ENCODE data around the gene ZNF804B.

The ZNF804B gene

DNA sequence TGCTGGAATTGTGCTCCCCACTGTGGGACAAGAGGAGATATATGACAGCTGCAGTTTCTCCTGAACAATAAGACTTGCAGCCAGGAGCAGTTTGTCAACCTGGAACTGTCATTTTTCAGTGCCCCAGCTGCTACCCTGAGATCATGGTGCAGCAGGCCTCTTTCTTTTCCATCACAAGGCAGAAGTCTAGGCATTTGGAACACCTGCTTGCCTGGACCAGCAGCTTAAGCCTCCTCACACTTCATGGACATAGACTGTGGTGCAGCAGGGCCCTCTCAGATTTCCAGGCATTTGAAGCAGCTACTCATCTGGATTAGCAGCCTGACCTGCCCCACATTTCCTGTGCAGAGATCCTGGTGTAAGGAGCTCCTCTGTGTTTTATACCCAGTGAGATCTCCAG is 486.7 kb downstream of the ZNF804B start:
- H3K27ac ChIP-seq: no peak overlapping the region
- TF ChIP-seq ZFX (IDR thresholded peaks at IDR 0.05; ENCODE audit: borderline replicate concordance): no peak
- TF ChIP-seq, protein P1, sequence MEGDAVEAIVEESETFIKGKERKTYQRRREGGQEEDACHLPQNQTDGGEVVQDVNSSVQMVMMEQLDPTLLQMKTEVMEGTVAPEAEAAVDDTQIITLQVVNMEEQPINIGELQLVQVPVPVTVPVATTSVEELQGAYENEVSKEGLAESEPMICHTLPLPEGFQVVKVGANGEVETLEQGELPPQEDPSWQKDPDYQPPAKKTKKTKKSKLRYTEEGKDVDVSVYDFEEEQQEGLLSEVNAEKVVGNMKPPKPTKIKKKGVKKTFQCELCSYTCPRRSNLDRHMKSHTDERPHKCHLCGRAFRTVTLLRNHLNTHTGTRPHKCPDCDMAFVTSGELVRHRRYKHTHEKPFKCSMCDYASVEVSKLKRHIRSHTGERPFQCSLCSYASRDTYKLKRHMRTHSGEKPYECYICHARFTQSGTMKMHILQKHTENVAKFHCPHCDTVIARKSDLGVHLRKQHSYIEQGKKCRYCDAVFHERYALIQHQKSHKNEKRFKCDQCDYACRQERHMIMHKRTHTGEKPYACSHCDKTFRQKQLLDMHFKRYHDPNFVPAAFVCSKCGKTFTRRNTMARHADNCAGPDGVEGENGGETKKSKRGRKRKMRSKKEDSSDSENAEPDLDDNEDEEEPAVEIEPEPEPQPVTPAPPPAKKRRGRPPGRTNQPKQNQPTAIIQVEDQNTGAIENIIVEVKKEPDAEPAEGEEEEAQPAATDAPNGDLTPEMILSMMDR (IDR thresholded peaks at IDR 0.05): no peak

DNA sequence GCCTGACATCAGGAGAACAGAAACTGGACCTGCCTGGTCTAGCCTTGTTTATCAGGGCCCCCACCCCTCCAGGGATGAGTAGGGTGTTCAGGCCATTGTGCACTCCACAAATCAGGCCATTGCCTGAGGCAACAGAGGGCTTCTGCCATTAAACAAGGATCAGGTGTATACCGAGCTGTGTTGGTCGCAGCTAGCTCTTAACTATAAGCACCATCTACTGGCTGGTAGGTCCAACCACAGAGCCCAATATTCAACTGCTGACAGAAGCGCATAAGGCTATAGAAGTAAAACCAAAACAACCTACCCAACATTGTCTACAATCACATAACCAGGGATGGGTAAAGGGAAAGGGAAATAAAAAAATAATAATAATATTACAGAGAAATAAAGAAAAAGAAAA is 487.7 kb downstream of the ZNF804B start:
- TF ChIP-seq, protein P1 (IDR thresholded peaks at IDR 0.05): no peak
- no peak for TF ChIP-seq ZFX (IDR thresholded peaks at IDR 0.05; ENCODE audit: borderline replicate concordance)

DNA sequence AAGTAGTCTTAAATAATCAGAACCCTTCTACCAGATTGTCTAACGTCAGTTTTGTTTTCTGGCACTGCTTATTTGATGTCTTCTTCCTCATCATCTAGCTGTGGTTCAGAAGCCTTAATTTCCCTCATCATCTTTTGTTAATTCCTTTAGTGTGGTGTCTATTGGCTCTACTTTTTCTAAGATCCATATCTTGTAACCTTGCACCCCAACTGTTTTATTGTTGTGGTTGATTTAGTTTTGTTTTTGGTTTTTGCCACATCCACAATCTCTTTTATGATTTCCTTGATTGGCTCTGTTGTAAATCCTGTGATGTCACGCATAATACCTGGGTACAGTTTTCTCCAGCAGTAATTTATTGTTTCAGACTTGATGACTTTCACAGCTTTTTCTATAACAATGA is 499.6 kb downstream of the ZNF804B start:
- TF ChIP-seq ZFX (IDR thresholded peaks at IDR 0.05; ENCODE audit: borderline replicate concordance): no peak
- TF ChIP-seq, protein P1 (IDR thresholded peaks at IDR 0.05): no peak
- H3K27ac ChIP-seq: no peak overlapping the region

More for the DNA sequence above, 487.7 kb downstream of the ZNF804B start:
- no peak overlapping the region for H3K27ac ChIP-seq

DNA sequence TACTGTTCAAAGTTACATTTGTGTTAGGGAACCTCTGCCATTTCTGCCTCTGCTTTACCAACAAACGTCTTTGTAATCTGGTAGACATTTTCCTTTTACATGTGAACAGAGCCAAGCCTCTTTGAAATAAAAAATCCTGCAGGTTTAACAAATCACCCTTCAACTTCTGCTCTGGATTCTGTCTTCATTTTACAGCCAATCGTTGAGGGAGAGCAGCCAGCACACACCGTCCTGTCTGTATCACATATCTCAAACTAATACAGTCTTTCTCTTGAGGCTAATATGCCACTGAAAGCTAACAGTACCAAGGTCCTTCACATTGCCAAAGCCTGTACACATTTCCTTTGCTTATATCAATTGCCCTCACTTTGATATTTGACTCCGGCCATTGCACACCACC is 504.6 kb downstream of the ZNF804B start:
- no peak overlapping the region for H3K27ac ChIP-seq
- TF ChIP-seq ZFX (IDR thresholded peaks at IDR 0.05; ENCODE audit: borderline replicate concordance): no peak
- TF ChIP-seq, protein P1 (IDR thresholded peaks at IDR 0.05): no peak

DNA sequence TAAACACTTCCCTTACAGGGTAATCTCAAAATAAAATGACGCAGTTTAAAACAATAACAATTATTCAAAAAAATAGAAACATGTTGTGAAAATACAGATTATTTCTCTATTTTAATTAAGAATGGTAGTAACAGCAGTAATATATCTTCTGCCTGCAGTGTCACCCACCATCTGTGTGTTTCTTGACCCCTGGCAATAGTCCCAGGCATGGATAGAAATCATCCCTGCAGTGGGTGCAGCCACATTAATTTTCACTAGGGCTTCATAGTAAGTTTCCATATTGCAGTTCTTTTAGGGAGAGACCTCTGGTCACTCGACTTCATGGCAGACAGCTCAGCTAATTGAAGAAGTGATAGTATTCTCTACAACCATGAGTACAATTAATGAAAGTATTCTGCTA is 506.1 kb downstream of the ZNF804B start:
- no peak overlapping the region for H3K27ac ChIP-seq
- TF ChIP-seq ZFX (IDR thresholded peaks at IDR 0.05; ENCODE audit: borderline replicate concordance): no peak
- TF ChIP-seq, protein P1 (IDR thresholded peaks at IDR 0.05): no peak

DNA sequence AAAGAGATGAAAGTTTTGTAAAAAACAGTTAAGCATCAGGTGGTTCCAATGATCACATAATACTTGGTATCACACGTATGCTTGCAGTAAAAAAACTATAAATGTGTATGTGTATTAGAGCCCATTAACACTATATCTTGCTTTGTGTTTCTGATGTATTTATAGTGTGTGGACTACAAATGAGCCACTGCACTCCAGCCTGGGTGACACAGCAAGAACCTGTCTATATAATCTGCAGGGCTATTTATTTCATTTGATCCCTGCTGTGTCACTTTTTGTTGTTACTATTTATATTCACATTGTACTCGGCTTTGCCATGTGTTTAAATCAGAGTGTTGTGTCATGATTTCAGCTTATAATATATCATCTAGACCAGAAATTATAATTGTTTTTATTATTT is 523.8 kb downstream of the ZNF804B start:
- TF ChIP-seq, protein P1 (IDR thresholded peaks at IDR 0.05): no peak
- TF ChIP-seq ZFX (IDR thresholded peaks at IDR 0.05; ENCODE audit: borderline replicate concordance): no peak
- no peak overlapping the region for H3K27ac ChIP-seq

DNA sequence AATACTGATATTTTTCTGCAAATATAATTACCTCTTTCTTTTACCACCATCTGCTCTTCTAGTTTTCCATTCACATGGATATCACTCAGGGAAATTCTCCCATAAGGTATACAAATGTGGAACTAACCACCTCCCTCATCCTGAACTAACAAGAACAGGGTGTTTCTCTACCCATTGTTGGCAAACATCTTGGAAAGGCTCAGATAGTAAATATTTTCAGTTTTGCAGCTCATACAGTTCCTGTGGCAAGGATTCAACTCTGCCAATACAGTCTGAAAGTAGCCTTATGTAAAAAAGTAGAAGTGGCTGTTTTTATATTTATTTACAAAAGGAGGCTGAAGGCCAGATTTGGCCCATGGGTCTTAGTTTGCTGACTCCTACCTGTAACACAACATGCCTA is 549.0 kb downstream of the ZNF804B start:
- TF ChIP-seq ZFX (IDR thresholded peaks at IDR 0.05; ENCODE audit: borderline replicate concordance): no peak
- TF ChIP-seq, protein P1 (IDR thresholded peaks at IDR 0.05): no peak
- no peak overlapping the region for H3K27ac ChIP-seq

All from 22Rv1 (cell line).